ENCODE results near the gene GRIN3B. TPM values are rescaled to one million over a fixed set of nuclear protein-coding genes. Genes with fewer than 3 reads are reported as not detected.

GRIN3B gene
- total and polyA plus RNA-seq, 9 of the 15 experiments (the other 6 are each of a cell fraction or from before 2014, with no cell fraction given): 0.06 to 0.95 (median 0.19) TPM; not detected in 6

- TF ChIP-seq FOXO4 (CRISPR knock-in tag; IDR thresholded peaks at IDR 0.05): no peak
- no peak for TF ChIP-seq ZBTB11 (CRISPR knock-in tag; IDR thresholded peaks at IDR 0.05)
- no peak; the same call in 1 of the 2 replicates for TF ChIP-seq MYC (IDR thresholded peaks at IDR 0.05; ENCODE audit: low read depth, low read length)
- peak; percentile 14; the same call in 1 of the 2 replicates for TF ChIP-seq MYC (CRISPR knock-in tag; IDR thresholded peaks at IDR 0.05; ENCODE audit: borderline replicate concordance, low read depth)
- TF ChIP-seq SIRT6 (IDR thresholded peaks at IDR 0.05; ENCODE audit: low read depth, low read length): peak; percentile 30
- TF ChIP-seq EGR1 (conservative IDR thresholded peaks at IDR 0.05): no peak
- TF ChIP-seq ZNF354B (CRISPR knock-in tag; IDR thresholded peaks at IDR 0.05): no peak
- TF ChIP-seq TEAD4 (IDR thresholded peaks at IDR 0.05; ENCODE audit: low read length): no peak
- TF ChIP-seq TEAD4 (CRISPR knock-in tag; IDR thresholded peaks at IDR 0.05; ENCODE audit: borderline replicate concordance): no peak
- peak; percentile 46; the same call in 1 of the 2 replicates for TF ChIP-seq KDM2B (CRISPR knock-in tag; IDR thresholded peaks at IDR 0.05)
- peak; percentile 6; the same call in 1 of the 2 replicates for TF ChIP-seq THAP12 (CRISPR knock-in tag; IDR thresholded peaks at IDR 0.05)
- peak; percentile 22; the same call in 1 of the 2 replicates for TF ChIP-seq VEZF1 (CRISPR knock-in tag; IDR thresholded peaks at IDR 0.05)
- TF ChIP-seq NEUROD1 (IDR thresholded peaks at IDR 0.05; ENCODE audit: borderline replicate concordance, low read depth, low read length, partially characterized antibody): peak; percentile 87
- peak; percentile 54; the same call in 1 of the 2 replicates for TF ChIP-seq ESRRA (IDR thresholded peaks at IDR 0.05; ENCODE audit: borderline replicate concordance, low read depth)
- peak; percentile 83 for TF ChIP-seq ATF7 (IDR thresholded peaks at IDR 0.05)
- no peak; the same call in 1 of the 2 replicates for TF ChIP-seq TARDBP (IDR thresholded peaks at IDR 0.05)
- TF ChIP-seq TAF1 (IDR thresholded peaks at IDR 0.05; ENCODE audit: control insufficient read depth, extremely low read depth, insufficient read depth, low read length, severe bottlenecking): peak; percentile 51
Measured at GRCh38 chr19:1039646-1040475, 39.6 kb downstream of the GRIN3B start, which contains the start of gene ABCA7 (continued).

All from K562 (cell line).